NOMO-1 treated with dmso at 0.1 percent for 144 hours (cell line): ENCODE results near the gene KANSL1.

ENCODE experiments used
- DNase-seq: peaks from one replicate; lab custom pipeline; 2025; ENCODE audit not compliant: unreplicated experiment; lab: John Stamatoyannopoulos, UW

Gene KANSL1

DNA sequence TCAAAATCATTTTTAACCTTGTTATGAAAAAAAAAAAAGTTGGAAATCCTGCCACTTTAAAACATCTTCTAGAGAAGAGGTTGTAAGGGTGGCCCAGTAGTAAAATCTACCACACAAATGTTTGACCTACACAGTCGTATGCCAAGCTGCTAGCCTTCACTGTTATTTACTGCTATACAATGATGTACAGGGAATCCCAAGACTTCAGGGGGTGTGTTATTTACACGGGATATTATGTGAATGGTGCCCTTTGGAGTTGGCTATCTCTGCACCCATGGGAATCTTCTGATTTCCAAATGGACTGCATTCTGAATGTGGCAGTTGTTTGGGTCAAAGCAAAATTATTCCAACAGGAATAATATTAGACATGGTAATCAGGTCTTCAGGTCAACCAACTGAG is 148.2 kb downstream of the KANSL1 start:
- no peak for DNase-seq

DNA sequence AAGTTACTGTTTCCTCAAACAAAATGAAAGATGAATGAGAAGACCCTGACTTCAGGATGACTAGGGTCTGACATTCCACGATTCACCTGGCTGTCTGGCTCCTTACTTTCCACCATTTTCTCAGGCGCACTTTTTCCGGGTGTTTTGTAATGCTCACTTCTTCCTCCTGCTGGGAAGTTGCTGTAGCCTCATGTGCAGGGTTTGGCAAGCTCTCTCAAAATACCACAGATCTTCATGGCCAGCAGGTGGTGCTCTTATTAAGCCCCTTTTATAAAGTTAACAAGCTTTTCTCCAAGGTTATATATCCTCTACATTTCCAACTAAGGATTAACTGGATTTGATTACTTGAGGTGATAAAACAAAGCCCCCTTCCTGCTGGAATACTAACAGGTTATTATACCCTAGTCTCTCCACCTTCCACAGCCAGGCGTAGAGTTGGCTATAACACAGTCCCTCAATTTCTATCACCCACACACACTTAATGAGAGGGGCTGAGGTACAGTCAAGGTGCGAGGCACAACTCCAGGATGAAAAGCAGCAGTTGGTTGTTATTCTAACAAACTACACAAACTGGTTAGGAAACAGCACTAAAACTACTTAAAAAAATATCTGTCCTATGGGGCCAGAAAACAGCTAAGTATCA is 148.8 kb downstream of the KANSL1 start:
- no peak for DNase-seq

DNA sequence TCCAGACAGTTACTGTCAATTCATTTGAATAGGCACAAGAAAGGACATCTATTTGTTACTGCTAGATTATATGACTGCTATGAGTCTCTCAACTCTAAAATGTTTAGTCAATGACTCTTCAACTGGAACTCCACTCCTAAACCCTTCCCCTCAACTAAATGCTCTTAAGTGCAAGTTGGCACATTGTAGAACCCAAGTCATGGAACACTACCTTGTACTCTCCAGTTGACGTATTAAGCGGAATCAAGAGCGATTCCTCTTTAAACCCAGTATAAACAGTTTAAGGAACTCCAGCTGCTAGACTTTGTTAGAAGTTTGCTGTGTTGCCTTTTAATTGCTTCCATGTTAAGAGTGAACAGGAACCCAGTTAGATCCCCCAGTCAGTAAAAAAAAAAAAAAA is 149.6 kb downstream of the KANSL1 start:
- DNase-seq, result no peak

DNA sequence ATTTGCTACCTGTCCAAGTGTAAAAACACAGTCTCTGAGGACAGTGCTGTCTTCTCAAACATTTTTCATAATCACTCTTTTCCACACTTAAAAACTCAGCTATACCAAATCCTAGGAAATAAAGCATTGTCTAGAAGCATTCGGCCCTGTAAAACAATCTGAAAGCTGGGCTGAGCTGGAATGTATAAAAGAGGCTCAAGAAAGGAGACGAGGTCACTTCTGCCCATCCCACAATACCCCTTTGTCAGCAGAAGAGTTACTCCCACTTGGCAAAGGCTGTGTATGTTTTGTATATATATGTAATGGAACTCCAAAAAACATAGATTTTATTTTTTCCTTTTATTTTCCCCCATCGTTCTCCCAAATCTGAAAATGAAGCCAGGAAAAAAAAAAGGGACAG is 150.3 kb downstream of the KANSL1 start:
- no peak for DNase-seq

DNA sequence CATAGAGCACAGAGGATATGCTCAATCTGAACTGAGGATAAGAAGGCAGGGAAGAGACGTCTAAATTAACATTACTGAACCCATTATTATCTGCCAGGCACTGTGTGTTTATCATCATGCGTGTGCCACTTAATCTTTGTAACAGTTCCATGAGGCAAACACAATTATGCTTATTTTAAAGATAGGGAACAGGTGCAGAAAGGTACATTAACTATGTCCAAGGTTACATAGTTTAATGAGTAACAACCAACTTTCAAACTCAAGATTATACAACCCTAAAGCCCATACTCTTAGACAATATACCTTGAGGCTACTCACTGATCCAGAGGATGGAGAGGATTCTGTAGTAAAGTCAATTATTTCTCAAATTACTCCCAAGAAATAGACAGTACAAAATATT is 151.0 kb downstream of the KANSL1 start:
- DNase-seq, result no peak

DNA sequence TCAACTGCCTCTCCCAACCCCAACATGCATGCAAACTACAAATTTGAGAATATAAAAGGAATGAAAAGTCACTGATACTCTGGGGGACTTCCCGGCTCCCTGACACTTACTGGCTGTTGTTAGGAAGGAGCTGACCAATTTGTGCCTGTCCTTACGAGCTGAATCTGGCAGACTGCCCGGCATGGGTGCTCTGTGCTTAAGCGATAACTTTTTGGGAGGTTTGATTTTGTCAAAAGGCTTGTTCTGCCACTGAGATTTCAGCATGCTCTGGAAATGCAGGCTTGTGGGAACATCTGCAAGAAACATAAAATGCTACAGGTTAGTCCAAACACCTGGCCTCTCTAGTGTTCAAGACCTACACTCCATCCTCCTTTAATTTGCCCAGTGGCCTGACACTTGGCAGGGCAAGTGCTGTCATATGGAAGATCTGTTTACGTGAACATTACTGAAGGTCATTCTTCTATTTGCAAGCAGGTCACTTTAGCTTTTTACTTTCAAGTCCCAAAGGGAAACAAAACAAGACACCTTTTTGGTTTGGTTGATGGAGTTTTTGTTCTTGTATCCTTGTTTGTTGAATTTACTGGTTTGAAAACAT is 153.5 kb downstream of the KANSL1 start:
- DNase-seq, result no peak

DNA sequence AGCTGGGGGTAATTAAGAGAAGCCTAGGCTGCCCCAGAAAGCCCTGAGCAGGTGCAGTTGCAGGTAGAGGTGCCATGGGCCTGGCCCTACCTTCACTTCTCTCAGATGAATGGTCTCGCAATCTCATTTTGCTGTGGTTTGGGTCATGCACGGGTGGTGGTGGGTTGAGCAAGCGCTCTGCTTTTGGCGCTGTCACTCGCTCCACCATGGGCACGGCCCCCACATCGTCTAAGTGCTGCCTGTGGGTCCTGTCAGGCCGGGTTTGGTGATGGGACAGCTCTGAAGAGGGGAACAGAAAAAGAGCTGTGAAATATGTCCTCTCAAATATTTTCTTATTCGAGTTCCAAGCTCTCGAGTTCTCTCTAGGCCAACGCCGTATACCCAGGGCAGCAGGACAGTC is 154.3 kb downstream of the KANSL1 start:
- DNase-seq, result no peak

DNA sequence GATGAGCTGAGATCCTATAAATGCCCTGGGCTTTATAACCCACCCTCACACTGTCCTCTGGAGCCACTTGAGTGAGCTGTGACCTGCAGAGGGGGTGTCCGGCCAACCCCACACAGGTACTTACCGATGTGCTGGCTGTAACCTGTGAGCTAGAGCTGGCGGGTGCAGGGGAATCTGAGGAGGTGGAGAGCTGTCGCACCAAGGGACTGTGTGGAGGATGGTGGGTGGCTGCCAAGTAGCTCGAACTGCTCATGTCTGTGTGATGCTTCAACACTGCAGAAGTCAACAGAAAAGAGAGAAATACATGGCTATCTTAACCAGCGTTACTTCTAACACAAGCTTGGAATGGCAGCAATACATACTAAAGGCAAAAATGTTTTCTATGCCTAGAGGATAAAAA is 154.8 kb downstream of the KANSL1 start:
- no peak for DNase-seq

DNA sequence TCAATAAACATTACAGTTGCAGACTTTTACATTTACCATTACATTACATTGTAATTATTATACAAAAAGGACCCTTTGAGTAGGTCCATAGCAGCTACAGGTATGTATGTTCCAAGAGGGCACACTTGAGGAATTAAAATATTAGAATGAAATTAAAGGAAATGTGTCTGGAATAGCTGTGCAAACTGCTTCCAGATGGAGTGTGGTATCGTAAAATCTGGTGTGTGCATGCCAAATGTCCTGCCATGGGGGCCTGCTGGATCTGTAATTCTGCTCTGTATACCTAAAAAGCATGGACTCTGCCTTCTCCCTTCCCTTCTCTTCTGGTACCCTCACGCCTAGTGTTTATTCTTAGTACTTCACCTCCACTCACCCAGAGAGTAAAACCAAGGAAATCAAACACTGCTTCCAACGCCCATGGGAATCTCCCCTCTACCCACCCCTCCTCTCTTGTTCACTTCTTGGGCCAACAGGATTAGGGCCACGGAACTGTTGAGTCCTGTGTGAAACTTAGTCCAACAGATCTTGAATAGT is 155.4 kb downstream of the KANSL1 start:
- no peak for DNase-seq

DNA sequence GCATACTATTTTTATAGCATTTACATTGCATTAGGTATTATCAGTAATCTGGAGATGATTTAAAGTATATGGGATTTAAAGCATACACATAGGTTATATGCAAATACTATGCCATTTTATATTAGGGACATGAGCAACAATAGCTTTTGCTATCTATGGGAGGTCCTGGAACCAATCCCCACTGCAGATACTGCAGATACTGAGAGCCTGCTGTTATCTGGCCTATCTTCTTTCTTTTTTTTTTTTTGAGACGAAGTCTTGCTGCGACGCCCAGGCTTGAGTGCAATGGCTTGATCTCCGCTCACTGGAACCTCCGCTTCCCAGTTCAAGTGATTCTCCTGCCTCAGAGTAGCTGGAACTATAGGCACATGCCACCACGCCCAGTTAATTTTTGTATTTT is 156.7 kb downstream of the KANSL1 start:
- no peak for DNase-seq

DNA sequence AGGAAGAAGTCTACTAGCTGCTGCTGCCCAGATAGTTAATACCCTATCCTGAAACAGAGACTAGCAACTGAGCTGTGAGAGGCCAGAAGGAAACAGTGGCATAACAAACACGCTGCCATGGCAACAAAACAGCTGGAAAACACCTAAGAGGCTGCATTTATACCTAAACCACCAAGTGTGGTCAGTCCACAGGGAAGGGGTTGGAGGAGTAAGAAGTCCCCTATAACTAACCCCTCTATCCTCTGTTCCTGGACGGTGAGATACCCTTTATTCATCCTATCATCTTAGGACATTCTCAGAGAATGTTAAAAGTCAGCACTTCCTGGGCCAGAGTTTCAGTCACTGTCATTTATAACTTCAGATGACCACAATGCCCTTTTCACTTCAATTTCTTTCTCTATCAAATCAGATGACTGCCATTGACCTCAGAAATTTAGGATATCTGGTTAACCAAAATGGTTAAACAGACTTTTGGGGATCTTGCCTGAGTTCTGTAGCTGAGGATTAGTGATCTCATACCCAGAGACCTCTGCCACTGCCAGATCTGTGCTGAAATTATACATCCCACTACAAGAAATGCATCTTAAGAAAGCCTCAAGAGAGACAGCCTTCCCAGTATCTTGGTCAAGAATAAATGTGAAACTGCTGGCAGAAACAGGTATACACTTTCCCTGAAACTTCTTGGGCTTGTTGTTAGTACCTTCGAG is 158.0 kb downstream of the KANSL1 start:
- no peak for DNase-seq

DNA sequence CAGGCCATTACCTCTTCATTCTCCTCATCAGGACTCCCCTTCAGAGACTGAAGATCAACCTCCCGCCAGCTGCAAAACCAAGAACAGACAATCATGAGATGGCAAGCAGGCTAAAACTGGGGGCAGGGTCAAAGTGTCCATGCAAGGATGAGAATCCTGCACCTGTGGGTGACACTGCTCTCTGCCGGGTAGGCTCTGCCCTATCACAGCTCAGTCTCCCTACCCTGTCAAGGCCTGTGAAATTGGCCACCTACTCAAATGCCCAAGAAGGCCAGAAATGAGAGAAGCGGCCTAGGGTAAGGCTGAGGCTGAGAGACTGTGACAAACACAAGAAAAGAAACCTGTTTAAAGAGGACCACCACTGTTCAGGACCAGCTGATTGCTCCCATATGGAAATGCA is 159.8 kb downstream of the KANSL1 start:
- no peak for DNase-seq

DNA sequence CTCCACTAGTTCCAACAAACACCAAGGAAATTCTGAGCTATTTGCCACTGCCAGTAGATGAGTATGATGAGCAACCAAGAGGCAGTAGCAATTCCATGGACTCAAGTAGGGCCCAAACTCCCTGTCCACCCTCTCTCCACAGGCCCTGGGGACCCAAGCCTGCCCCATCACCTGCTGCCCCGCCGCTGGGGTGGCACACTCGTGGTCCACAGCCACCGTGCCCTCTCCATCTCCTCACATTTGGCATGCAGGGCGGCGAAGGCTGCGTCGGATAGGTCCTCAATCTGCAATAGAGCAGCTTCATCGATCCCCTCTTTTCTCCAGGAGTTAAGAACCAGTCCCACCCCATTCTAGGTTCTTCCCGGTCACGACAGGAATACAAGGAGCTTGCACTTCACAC is 160.3 kb downstream of the KANSL1 start:
- no peak for DNase-seq

DNA sequence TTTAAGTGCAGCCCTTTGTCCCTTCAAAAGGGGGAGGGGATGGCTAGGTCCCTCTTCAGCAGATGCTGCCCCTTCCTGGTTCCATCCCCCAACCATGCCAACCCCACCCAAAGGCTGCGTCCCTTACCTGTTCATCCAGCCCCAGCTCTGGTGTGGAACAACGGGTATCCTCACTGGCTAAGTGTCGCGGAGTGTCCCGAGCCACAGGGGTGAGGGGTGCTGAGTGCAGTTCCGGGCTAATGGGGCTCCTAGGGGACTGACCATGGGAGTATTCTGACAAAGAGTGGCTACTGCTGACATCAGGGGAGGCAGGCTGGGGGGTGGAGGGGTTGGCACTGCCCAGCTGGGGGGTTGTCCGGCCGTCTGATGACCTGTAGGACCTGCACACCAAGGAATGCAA is 161.3 kb downstream of the KANSL1 start:
- no peak for DNase-seq

DNA sequence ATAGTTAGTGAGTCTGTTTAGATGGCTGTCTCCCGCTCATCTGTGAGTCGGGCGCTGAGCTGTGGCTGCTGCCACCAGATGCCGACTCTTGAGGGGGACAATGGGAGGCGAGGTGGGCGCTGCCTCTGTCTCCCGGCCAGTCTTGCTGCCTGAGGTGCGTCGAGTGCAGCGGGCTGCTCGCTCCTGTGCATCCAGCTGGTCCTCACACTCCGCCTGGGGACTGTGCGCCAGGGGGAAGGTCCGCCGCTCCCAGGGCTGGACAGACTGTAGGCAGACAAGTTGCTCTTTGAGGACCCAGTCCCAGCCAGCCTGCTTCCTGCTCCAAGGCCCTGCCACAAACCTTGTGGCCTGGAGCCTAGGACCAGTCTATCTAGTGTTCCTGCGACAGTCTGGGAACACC is 161.8 kb downstream of the KANSL1 start:
- no peak for DNase-seq

DNA sequence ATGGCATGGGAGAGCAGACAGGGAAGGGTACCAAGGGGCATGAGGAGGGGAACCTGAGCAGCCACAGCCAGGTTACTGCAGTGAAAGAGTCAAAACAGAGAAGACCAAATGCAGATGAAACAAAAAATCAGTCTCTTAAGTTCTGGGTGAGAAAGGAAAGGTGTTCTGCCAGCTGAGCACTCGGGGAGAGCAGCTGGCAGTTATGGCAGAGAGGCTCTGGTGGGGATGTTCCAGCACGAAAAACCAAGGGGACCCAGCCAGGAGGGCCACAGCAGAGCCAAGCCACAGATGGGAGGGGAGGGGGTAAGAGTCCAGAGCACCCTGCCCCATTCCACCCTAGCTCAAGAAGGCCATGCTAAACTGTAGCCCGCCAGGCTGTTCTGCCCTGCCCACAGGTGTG is 162.5 kb downstream of the KANSL1 start:
- DNase-seq, result no peak

DNA sequence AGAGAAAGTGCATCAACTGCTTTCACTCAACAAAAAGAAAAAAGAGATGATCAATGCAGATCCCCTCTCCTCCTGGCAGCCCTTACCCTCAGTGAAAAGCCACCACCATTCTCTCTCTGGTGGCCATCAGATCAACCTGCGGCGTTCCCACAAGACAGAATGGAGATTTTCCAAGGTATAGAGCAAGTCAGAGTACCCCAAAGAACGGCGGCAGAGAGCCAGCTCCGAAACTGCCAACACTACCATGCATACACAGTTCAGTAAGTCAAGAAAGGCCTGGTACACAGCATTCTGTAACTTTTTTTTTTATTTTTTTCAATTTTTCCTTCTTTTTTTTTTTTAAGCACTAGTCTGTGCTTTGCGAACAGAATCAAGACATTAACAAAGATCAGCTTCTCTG is 163.6 kb downstream of the KANSL1 start:
- no peak for DNase-seq

DNA sequence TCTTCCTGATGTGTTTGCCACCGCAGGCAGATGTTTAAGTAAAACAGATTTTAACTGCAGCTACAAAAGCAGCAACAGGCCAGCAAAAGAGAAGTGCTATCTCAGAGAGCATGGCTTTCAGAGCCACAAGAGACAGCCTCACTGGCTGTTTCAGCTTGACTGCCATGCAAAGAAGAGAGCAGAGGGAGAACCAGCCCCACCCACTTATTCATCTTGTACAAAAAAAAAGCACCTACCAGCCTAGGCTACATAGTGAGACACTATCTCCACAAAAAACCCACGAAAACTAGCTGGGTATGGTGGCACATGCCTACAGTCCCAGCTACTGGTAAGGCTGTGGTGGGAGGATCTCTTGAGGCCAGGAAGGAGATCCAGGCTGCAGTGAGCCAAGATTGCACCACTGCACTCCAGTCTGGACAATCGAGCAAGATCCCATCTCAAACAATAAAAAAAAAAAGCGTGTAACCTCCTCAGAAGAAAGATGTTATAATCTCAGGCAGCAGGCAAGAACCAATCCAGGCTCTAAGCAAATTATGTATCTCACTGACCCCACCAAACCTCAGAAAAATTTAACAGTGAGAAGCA is 164.2 kb downstream of the KANSL1 start:
- no peak for DNase-seq

DNA sequence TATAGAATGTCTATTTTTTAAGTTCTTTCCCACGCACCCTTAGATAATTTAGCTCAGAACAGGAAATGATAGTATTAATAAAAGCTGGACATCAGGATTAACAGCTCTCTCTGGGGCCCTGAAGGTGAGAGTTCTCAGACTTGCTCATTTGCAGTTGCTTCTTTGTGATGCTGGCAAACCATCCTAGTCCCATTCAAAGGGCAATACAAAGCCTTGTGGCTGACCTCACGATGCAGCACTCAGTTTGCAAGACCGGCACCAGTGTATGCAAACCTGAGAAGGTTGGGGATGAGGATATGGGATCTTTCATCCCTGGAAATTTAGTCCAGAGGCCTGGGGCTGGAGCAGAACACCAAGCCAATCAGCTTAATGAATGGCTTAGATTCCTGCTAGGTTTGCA is 164.9 kb downstream of the KANSL1 start:
- no peak for DNase-seq

DNA sequence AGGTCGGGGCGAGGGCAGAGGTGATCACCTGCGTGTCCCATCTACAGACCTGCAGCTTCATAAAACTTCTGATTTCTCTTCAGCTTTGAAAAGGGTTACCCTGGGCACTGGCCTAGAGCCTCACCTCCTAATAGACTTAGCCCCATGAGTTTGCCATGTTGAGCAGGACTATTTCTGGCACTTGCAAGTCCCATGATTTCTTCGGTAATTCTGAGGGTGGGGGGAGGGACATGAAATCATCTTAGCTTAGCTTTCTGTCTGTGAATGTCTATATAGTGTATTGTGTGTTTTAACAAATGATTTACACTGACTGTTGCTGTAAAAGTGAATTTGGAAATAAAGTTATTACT is 165.3 kb downstream of the KANSL1 start:
- no peak for DNase-seq

DNA sequence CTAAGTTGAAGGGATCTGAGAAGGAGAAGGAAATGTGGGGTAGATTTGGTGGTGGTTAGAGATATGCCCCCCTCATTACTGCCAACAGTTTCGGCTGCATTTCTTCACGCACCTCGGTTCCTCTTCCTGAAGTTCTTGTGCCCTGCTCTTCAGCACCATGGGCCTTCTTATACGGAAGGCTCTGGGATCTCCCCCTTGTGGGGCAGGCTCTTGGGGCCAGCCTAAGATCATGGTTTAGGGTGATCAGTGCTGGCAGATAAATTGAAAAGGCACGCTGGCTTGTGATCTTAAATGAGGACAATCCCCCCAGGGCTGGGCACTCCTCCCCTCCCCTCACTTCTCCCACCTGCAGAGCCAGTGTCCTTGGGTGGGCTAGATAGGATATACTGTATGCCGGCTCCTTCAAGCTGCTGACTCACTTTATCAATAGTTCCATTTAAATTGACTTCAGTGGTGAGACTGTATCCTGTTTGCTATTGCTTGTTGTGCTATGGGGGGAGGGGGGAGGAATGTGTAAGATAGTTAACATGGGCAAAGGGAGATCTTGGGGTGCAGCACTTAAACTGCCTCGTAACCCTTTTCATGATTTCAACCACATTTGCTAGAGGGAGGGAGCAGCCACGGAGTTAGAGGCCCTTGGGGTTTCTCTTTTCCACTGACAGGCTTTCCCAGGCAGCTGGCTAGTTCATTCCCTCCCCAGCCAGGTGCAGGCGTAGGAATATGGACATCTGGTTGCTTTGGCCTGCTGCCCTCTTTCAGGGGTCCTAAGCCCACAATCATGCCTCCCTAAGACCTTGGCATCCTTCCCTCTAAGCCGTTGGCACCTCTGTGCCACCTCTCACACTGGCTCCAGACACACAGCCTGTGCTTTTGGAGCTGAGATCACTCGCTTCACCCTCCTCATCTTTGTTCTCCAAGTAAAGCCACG is 165.9 kb downstream of the KANSL1 start:
- no peak for DNase-seq
